HG03135 (cell line): ENCODE results near the gene CYP46A1.
A peak's percentile ranks its signal among the peaks of the same experiment; 100 is the strongest.
"Not testable (repeated sequence)": the region's sequence is repeated elsewhere in the genome, so short reads cannot be mapped to it uniquely, and the experiment has no call there.

ENCODE experiments used
- ATAC-seq: cut with Tn5 transposase; IDR thresholded peaks from one replicate; pipeline ENCODE4 v1.9.1; 2021; ENCODE audit warnings: mild to moderate bottlenecking, moderate library complexity; ENCODE audit not compliant: unreplicated experiment

Gene CYP46A1

DNA sequence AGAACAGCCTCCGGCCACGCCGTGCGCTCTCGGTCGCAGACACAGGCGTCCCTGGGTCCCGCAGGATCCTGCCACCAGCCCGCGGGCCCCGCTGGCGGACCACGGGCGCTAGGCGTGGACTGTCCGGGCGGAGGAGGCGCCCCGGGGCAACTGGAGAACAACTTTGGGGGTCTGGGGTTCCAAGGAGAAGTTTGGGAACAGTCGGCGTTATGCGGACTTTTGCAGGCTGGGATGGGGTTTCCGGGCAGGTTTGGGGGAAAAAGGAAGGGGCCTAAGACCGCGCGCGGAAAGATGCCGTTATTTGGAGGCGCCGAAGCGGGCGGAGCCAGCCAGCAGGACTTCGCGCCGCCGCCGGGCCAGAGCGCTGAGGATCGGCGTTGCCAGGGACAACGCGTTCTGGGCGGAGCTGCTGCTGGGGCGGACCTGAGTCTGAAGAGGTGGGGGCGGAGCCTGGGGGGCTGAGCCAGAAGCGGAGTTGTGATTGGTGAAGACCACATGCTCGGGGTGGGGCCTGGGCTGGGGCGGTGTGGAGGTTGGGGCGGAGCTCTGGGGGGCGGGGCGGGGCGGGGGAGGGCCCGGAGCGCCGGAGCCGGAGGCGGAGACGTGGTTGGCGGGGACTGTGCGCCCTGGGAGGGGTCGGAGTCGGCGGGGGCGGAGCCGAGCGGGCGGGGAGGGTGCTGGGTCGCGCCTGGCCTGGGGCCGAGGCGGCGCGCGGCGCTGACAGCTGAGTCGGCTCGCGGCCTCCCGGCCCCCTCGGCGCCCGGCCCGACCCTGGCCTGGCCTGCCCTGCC lies at the start of gene CYP46A1:
Gene CYP46A1 (plus strand): TSS at position 680 of the 791 bp plus-strand sequence. CDS start 120 bp downstream, outside the sequence.
- ATAC-seq = peak; percentile 94

DNA sequence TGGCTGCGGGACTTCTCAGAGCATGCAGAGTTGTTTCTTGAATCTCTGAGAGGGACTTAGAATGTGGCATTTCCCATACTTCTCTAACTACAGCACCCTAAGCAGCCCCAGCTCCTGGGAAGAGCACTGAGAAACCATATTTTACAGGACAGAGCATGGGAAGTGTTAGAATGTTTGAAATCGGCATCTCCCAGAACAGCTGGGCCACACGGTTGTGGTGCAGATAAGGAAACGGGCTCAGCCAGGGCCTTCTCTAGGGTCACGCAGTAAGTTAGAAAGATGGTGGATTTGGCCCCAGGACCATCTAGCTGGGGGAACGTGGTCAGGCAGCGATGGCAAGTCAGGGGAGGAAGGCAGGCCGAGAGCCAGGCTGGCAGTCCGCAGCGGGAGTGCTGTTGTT lies 49.7 kb upstream of the CYP46A1 start:
- ATAC-seq = no peak

DNA sequence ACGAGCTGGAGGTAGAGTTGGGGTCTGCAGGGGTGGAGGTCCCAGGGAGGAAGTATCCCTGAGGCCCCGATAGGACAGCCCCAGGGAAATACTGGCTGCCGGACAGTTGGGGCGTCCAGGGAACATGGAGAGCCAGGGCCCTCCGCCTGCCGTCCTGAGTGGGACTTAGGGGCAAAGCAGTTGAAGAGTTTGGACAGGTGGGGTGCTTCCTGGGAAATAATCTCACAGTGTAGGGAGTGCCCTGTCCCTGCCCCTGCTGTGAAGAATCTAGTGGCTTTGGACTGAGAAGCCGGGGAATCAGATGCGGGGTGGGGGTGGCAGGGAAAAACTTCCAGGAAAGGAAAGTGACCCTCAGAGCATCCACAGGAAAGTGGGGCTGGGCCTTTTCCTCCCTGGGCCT lies 49.0 kb upstream of the CYP46A1 start:
- no peak for ATAC-seq

DNA sequence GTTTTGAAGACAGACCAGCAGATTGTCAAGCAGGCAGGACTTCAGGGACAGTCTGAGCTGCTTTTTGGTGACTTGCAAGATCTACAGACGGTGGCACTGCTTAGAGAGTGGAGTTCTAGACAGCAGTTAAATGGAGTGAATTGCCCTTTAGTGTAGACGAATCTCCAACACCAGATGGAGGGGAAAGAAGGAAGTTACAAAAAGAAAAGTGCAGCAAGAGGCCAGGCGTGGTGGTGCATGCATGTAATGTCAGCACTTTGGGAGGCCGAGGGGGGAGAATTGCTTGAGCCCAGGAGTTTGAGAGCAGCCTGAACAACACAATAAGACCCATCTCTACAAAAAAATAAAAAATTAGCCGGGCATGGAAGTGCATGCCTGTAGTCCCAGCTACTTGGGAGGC lies 47.6 kb upstream of the CYP46A1 start:
- ATAC-seq = no peak

DNA sequence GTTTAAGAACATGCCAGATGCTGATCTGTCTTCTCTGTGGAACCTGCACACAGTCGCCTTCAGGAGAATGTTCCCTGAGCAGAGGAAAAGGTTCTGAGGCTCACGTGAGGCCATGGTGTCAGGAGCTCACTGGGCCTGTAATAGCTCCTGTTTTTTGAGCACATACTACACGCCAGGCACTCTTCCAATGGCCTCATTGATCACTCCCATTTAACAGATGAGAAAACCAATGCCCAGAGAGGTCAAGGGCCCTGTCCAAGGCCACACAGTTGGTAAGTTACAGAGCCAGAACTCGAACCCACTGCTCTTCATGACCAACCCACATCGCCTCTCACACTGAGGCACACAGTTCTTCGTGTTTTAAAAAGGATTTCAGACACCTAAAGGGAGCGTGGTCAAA lies 46.5 kb upstream of the CYP46A1 start:
- no peak for ATAC-seq

DNA sequence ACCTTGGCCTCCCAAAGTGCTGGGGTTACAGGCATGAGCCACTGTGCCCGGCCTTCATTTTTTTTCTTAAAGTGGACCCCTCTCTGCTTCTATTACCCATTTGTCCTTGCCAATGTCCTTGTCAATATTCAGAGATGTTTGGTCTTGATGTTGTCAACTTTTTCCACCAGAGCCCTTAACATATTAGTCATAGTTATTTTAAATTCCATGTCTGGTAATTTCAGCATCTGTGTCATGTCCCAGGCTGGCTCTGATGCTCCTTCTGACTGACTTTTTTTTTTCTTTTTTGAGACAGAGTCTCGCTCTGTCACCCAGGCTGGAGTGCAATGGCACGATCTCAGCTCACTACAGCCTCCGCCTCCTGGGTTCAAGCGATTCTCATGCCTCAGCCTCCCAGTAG lies 41.3 kb upstream of the CYP46A1 start:
- not testable (repeated sequence) for ATAC-seq

DNA sequence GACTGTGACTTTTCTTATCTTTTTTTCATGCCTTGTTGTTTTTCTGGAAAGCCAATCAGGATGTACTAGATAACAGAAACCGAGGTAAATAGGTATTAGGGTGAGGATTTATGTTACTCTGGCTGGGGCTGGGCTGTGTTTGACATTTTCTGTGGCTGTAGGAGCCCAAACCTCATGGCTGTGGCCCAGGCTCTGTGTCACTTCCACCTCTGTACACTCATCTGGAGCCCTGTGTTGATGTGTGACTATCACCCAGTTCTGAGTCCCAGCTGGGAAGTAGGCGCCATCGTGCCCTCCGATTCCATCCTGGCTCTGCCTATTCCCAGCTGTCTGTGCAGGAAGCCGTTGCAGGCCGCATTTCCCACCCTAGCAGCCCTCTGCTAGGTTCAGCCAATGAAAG lies 40.8 kb upstream of the CYP46A1 start:
- no peak for ATAC-seq

DNA sequence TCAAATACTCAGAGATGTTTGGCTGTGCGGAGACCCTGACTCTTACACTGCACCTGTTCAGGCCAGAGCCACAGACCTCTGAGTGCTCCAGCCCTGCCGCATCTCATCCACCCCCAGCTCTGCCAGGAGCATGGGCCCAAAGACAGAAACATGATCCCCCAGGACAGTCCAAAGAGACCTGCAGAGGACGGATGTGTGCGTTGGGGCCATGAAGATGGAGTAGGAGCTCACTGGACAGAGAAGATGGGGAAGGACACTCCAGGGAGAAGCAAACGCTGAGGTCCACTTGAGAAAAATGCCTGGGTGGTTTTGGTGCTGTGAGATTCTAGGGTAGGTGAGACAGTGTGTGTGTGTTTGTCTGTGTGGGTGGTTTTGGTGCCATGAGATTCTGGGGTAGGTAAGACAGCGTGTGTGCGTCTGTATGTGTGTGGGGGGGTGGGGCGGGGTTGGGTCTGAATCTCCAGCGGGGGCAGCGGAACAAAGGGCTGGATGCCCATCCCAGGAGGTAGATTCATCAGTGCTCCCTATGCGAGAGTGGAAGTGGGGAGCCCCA lies 40.0 kb upstream of the CYP46A1 start:
- ATAC-seq = no peak

DNA sequence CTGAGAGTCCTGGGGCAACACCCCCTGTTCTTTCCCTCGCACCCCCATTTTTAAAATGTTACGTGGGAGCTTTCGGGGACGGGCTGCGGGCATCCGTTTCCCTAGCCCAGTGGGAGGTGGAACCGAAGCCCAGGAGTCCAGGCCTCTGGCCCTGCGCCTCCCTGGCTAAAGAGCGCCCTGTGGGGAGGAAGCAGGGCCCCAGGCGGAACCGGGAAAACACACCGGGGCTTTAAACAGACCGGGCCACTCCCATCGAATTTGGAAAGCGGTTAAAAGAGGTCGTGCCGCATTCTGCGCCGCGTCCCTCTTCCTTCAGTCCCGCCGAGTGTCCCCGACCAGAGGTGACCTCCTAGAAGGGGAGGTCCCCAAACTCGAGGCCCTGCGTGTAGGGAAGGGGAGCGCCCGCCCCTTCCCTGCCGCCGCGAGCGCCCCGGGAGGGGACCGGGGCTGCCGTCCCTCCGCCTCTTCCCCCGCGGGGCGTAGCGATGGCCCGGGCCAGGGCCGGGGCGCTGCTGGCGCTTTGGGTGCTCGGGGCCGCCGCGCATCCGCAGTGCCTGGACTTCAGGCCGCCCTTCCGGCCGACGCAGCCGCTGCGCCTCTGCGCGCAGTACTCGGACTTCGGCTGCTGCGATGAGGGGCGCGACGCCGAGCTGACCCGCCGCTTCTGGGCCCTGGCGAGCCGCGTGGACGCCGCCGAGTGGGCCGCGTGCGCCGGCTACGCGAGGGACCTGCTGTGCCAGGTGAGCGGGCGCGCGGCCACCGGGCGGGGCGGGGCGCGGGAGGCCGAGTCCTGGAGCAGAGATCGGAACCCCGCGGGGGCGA lies 39.2 kb upstream of the CYP46A1 start, which contains the start of gene HHIPL1:
Gene HHIPL1 (plus strand): TSS at position 407 of the 822 bp plus-strand sequence. CDS start 79 bp downstream, at position 486.
- ATAC-seq = no peak

DNA sequence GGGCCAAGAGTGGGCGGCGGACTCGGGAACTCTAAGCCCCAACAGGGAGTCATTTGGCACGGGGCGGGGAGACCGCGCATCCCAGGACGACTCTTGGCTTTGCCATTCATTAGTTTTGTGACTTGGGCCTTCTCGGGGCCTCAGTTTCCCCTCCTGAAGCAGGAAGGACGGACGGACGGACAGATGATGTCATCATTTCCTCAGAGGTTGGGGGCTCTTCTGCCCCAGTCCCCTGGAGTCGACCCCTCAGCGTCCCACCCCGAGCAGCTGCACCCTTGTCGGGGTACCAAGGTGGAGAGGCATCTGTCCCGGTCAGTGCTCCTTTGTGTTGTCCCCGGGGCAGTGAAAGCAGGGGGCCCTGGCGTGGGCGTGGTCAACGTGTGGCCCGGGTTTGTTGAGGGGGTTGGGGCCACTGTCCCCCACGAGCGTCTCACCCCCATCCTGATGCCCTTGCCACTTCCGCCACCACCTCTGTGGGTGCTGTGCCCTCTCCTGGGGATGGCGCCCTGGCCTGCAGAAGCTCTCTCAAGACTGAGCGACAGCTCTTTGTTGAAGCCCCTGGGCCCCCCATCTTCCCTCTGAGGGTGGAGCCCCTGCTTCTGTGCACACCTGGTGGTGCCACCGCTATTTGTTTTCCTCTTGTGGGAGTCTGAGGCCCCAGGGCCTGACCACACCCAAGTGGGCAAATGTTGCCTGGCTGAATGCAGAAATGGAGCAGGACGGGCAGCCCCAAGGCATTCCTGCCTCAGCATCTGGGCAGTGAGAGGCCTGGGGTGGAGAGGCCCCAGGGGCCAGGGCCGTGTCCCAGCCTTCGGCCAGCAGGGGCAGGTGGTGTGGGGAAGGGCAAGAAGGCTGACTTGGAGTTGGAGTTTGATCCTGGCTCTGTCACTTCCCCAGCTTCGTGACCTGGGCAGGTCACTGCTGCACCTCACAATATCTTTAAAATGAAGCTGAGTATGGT lies 38.3 kb upstream of the CYP46A1 start:
- no peak for ATAC-seq

DNA sequence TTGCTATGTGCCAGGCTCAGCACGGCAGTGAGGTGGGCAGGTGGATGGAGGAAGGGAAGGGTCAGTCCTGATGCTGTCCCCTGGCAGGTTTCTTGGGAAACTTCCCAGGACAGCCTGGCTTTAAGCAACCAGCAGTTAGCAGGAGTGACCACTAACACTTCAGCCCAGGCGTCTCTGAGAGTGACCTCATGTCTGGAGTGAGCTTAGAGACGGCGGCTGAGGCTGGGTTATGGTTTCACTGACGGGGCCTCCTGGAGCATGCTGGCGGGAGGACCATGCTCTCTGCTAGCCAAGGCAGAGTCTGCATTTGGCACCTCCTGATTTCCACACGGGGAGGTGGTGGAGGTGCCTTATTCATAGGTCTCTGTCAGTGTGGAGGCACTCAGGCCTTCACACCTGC lies 36.7 kb upstream of the CYP46A1 start:
- no peak for ATAC-seq

DNA sequence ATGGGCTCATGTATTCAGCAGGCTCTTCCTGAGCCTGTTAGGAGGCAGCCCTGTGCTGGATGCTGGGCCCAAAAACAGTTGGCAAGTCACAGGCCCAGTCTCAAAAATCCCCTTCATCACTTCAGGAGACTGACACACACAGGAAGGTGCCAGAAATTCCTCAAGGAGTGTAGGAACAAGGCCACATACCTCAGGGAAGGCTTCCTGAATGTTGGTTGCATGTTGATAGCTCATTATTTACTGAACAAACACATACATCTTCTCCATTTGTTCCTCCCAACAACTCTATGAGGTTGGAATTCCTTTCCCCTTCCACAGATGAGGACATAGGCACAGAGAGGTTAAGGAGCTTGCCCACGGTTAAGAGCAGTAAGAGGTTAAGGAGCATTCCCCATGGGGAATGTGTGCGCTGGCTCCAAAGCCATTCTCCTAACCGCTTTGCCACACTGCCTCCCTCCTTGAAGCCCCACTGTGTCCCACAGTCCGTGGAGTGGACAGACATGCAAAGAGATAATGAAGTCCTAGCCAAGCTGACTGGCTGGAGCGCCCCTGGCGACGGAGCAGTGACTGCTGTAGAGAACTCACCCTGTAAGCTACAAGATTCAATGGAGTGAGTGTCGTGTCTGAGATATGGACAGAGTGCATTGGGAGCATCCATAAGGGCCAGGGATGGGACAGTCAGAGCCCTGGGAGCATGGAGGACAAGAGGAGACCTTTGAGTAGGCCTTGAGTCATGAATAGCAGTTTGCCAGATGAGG lies 35.9 kb upstream of the CYP46A1 start:
- no peak for ATAC-seq

DNA sequence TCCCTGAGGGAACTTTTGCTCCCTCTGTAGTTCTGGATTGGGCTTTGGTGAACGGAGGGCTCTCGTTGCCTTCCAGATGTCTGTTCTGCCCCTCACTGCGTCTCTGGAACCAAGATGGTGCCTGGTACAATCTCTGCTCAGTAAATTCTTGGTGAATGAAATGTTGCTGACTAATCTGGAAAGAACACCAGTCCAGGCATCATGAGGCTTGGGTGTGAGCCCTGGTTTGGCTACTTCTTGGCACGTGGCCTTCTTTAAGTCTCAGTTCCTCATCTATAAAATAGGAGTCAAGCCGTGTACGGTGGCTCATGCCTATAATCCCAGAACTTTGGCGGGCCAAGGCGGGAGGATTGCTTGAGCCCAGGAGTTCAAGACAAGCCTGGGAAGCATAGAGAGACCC lies 34.9 kb upstream of the CYP46A1 start:
- ATAC-seq = no peak

DNA sequence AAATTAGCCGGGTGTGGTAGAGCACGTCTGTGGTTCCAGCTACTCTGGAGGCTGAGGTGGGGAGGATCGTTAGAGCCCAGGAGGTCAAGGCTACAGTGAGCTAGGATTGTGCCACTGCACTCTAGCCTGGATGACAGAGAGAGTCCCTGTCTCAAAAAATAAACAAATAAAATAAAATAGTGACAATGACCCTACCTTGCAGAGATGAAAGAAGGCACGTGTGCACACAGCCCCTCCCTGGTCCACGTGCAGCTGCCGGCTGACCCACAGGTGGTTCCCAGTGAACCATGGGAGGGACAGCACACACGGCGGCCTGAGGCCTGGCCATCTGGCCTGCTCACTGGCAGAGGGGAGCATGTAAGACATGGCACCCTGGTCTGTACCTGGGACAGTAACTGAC lies 34.5 kb upstream of the CYP46A1 start:
- no peak for ATAC-seq

DNA sequence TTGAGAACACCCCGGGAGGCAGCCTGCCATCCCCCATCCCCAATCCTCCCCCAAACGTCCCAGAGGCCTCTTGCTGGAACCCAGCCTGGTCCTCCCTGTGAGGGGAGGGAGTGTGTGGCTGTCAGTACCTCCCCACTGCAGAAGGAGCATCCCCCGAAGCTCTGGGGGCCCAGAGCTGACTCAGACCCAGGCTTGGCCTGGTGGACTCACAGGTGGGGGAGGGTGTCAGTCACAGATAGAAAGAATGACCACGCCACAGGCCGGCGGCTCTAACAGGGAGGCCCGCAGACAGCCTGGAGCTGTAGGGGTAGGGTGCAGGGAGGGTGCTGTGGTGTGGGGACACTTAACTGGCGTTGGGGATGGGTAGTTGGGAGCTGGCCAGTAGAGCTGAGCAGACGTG lies 33.9 kb upstream of the CYP46A1 start:
- ATAC-seq = no peak

DNA sequence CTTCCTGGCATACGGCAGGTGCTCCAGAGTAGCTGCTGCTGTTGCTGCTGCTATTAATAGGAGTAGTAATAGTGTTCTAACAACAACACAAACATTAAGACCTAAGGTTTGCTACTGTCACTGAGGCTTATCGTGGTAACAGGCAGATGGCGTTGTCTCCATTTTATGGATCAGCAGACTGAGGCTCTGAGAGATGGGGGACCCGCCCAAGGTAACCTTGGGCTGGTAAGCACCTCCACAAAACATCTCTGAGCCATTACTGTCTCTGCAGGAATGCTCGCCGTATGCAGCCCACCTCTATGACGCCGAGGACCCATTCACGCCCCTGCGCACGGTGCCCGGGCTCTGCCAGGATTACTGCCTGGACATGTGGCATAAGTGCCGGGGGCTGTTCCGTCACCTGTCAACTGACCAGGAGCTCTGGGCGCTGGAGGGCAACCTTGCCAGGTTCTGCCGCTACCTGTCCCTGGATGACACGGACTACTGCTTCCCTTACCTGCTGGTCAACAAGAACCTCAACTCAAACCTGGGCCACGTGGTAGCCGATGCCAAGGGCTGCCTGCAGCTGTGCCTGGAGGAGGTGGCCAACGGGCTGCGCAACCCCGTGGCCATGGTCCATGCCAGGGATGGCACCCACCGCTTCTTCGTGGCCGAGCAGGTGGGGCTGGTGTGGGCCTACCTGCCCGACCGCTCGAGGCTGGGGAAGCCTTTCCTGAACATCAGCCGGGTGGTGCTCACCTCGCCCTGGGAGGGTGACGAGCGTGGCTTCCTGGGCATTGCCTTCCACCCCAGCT lies 31.9 kb upstream of the CYP46A1 start:
- ATAC-seq = no peak

DNA sequence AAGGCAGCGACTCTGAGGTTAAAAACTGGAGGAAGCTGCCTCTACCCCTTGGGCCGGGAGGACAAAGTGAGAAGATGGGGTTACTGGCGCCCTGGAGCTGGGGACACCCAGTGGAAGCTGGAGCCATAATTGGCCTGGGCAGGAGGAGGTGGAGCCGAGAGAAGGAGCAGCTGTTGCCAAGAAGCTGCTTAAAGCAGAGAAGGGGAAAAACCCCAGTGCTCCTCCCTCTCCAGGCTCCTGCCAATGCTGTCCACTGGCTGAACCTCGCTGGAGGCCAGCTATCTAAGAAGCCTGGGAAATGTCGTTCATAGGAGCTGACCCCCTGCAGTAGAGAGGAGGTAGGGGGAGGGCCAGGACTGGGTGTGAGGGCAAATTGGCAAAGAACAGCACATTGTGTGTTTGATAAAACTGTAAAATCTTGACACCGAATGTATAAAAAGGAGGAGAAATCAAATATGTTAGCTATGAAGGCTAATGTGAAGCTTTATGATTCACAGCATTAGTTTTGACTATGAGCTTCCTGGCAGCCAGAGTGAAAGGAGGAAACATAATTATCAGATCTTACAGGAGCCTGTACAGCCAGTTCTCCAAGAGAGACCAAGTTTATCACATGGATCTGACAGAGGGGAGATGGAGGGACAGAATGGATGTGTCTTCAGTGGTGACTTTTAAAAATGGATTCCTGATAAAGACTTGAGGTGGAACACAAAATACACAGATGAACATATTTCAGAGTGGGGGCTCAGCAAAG lies 29.7 kb upstream of the CYP46A1 start:
- no peak for ATAC-seq

DNA sequence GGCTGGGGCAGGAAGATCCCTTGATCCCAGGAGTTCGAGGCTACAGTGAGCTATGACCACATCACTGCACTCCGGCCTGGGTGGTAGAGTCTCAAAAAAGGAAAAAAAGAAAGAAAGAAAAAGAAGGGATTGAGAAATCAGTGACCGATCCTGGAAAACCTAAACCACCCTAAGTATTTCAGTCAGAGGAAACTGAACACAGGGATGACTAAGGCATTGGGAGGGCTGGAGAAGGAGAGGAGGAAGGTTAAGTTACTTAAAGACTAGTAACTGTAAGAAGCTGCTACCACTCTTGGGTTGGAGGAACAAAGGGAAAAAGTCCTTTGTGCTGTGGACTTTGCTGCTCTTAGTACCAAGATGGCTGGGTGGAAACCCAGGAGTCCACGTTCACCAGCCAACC lies 28.6 kb upstream of the CYP46A1 start:
- no peak for ATAC-seq
